ENCODE data around the gene RUNDC3A. TPM values are rescaled to one million over a fixed set of nuclear protein-coding genes. Genes with fewer than 3 reads are reported as not detected.

RUNDC3A gene
- total and polyA plus RNA-seq, 12 donors: 1.6 to 133 (median 11.9) TPM

DNA sequence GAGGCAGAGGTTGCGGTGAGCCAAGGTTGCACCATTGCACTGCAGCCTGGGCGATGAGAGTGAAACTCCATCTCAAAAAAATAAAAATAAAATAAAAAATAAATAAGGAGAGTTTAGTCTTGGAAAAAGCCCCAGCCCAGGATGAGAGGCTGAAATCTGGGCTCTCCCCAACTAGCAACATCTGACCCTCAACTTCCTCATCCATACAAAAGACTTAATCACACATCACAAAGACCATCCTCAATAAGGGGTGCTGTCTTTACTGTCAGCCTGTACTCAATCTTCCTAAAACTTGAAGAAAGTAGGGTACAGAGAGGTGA is 29.1 kb upstream of the RUNDC3A start:
- no peak for DNase-seq
- peak overlapping the region in 4 of 5 donors; percentile 82 to 96 (median 88) for H3K27ac ChIP-seq
- H3K4me1 ChIP-seq (replicated peaks in 1 of 2): peaks cover 20 to 23% of the 10 kb centered on the region in 2 donors
- H3K36me3 ChIP-seq (replicated peaks in 1 of 2): no peaks in the 10 kb centered on the region
- intact Hi-C loops (cut with DNase I): no loop called here
- TF ChIP-seq, protein P1, sequence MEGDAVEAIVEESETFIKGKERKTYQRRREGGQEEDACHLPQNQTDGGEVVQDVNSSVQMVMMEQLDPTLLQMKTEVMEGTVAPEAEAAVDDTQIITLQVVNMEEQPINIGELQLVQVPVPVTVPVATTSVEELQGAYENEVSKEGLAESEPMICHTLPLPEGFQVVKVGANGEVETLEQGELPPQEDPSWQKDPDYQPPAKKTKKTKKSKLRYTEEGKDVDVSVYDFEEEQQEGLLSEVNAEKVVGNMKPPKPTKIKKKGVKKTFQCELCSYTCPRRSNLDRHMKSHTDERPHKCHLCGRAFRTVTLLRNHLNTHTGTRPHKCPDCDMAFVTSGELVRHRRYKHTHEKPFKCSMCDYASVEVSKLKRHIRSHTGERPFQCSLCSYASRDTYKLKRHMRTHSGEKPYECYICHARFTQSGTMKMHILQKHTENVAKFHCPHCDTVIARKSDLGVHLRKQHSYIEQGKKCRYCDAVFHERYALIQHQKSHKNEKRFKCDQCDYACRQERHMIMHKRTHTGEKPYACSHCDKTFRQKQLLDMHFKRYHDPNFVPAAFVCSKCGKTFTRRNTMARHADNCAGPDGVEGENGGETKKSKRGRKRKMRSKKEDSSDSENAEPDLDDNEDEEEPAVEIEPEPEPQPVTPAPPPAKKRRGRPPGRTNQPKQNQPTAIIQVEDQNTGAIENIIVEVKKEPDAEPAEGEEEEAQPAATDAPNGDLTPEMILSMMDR (IDR thresholded peaks at IDR 0.05): no peak
- no peak for TF ChIP-seq POLR2A (IDR thresholded peaks at IDR 0.05)
- no peaks in the 10 kb centered on the region for H3K9me3 ChIP-seq (replicated peaks in 1 of 3)
- no peak overlapping the region for H3K4me3 ChIP-seq
- H3K27me3 ChIP-seq: no peaks in the 10 kb centered on the region
- 68 to 71% (median 69%) methylated on average over 2 of the region's 2 CpGs for WGBS, 4 donors

DNA sequence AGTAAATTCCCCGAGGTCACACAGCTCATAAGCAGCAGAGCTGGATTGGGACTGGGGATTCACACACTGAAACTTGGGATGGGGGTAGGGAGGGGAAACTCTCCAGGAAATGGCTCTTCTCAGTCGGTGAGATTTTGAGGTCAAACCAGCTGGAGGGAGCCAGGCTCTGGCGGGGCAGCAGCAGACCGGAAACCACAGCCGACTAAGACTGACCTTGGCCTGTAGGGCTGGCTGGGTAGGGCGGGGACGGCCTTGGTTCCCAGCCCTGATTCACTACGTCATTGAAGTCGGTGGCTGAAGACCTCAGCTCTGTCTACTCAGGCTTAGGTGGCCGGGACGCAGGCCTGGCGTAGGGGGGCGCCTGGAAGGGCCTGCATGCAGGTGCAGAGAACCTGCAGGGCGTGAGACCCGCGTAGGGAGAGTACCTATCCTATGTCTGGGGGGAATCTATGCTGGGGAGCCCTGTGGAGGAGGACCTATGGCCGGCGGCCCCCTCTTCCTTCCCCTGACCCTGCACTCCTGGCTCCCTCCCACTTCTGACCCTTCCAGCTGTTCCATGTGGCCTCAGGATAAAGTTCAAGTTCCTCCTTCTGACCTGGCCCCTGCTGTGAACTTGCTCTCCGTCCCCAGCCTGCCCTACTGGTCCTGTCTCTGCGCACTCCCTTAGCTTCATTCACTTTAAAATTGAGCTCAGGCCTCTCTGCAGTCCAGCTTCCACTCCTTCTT is 28.6 kb upstream of the RUNDC3A start:
- Histone ChIP-seq H3K4me3 (no peak overlapping the region), H3K36me3 (replicated peaks in 1 of 2) (no peaks in the 10 kb centered on the region), H3K9me3 (replicated peaks in 1 of 3) (no peaks in the 10 kb centered on the region), H3K27ac (peak overlapping the region in 4 of 5 donors; percentile 82 to 96 (median 88)), H3K4me1 (replicated peaks in 1 of 2) (peaks cover 20 to 23% of the 10 kb centered on the region in 2 donors), H3K27me3 (no peaks in the 10 kb centered on the region)
- WGBS, 4 donors: 13 to 25% (median 16%) methylated on average over 15 to 20 of the region's 20 CpGs
- DNase-seq: peak; percentile 86 to 97 (median 94)
- intact Hi-C loops (cut with DNase I): no loop called here
- TF ChIP-seq, protein P1 (IDR thresholded peaks at IDR 0.05): no peak
- peak in 1 of 2 donors; percentile 38 for TF ChIP-seq POLR2A (IDR thresholded peaks at IDR 0.05)

DNA sequence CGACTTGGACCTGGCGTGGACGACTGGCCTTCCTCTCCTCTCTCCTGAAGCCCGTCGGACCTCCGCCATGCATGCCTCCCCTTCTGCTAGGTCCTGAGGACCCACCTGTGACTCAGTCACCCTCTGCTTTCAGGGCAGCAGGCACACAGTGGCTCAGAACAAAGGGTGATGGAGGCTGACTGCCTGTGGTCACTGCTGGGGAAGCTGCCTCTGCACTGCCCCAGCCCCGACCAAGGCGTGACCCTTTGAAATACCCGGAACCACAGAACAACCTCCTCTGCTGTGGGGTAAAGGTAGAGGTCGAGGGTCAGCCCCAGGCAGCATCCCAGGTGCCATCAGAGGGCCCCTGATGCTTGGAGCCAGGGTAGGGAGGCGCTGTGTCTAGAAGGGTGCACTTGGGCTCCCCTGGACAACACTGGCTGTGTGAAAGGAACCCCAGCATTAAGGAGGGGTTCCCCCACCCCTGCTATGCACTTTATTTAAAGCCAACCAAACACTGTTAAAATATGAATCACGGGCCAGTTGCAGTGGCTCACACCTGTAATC is 27.9 kb upstream of the RUNDC3A start:
- Histone ChIP-seq H3K27ac (peak overlapping the region in 4 of 5 donors; percentile 82 to 96 (median 88)), H3K4me3 (no peak overlapping the region), H3K9me3 (replicated peaks in 1 of 3) (no peaks in the 10 kb centered on the region), H3K36me3 (replicated peaks in 1 of 2) (no peaks in the 10 kb centered on the region), H3K4me1 (replicated peaks in 1 of 2) (peaks cover 20 to 23% of the 10 kb centered on the region in 2 donors), H3K27me3 (no peaks in the 10 kb centered on the region)
- no peak for TF ChIP-seq POLR2A (IDR thresholded peaks at IDR 0.05)
- TF ChIP-seq, protein P1 (IDR thresholded peaks at IDR 0.05): no peak
- 65 to 76% (median 73%) methylated on average over 12 of the region's 12 CpGs for WGBS, 4 donors
- peak in 2 of 7 donors; percentile 10 to 31 for DNase-seq
- intact Hi-C loops (cut with DNase I): no loop called here

DNA sequence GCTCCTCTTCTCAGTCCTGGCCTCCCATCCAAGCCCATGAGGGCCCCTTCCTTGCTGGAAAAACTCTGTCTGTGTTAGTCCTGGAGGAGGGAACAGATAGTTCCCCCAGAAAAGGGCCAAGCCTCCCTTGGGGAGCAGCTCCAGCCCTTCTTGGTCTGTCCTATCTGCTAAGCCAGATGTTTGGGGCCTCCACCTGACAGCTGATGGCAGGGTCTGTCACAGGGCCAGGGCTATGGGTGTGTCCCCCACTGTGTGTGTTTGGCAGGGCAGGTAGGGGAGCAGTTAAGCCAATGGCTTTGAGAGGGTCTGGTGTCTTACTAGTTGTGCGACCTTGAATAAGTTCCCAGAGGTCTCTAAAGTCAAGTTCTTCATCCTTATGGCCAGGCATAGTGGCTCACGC is 26.8 kb upstream of the RUNDC3A start:
- Histone ChIP-seq H3K4me3 (no peak overlapping the region), H3K9me3 (replicated peaks in 1 of 3) (no peaks in the 10 kb centered on the region), H3K27me3 (no peaks in the 10 kb centered on the region), H3K4me1 (replicated peaks in 1 of 2) (peaks cover 20 to 23% of the 10 kb centered on the region in 2 donors), H3K27ac (no peak overlapping the region), H3K36me3 (replicated peaks in 1 of 2) (no peaks in the 10 kb centered on the region)
- TF ChIP-seq, protein P1 (IDR thresholded peaks at IDR 0.05): no peak
- TF ChIP-seq POLR2A (IDR thresholded peaks at IDR 0.05): no peak
- intact Hi-C loops (cut with DNase I): no loop called here
- 98 to 100% (median 99%) methylated on average over 1 to 2 of the region's 2 CpGs for WGBS, 4 donors
- DNase-seq: no peak
